HG03571 (cell line): ENCODE measurements around the gene CDKN2B.
A peak's percentile ranks its signal among the peaks of the same experiment; 100 is the strongest.
"Not testable (repeated sequence)": the region's sequence is repeated elsewhere in the genome, so short reads cannot be mapped to it uniquely, and the experiment has no call there.

Source experiments
- ATAC-seq: cut with Tn5 transposase; IDR thresholded peaks from one replicate; pipeline ENCODE4 v1.9.1; 2021; ENCODE audit not compliant: unreplicated experiment

Gene CDKN2B

GRCh38 chr9:22008717-22009505 lies at the start of gene CDKN2B:
TSS of gene CDKN2B (minus strand) at chr9:22009305. CDS start at chr9:22008953, 352 bp downstream.
- ATAC-seq = peak; percentile 87

GRCh38 chr9:22057972-22058371 lies 48.9 kb upstream of the CDKN2B start:
- not testable (repeated sequence) for ATAC-seq

GRCh38 chr9:22056402-22056801 lies 47.3 kb upstream of the CDKN2B start:
- ATAC-seq = no peak

GRCh38 chr9:22055090-22055489 lies 46.0 kb upstream of the CDKN2B start:
- ATAC-seq = no peak

GRCh38 chr9:22054529-22054928 lies 45.4 kb upstream of the CDKN2B start:
- no peak for ATAC-seq

GRCh38 chr9:22054076-22054475 lies 45.0 kb upstream of the CDKN2B start:
- no peak for ATAC-seq

- ATAC-seq = no peak
Observed at GRCh38 chr9:22053178-22053577, 44.1 kb upstream of the CDKN2B start.

GRCh38 chr9:22052376-22052945 lies 43.4 kb upstream of the CDKN2B start:
- ATAC-seq = no peak

- ATAC-seq = peak; percentile 75
Observed at GRCh38 chr9:22050924-22051323, 41.8 kb upstream of the CDKN2B start.

GRCh38 chr9:22049411-22049810 lies 40.3 kb upstream of the CDKN2B start:
- no peak for ATAC-seq

- no peak for ATAC-seq
Observed at GRCh38 chr9:22047596-22047995, 38.5 kb upstream of the CDKN2B start.

GRCh38 chr9:22046243-22046885 lies 37.3 kb upstream of the CDKN2B start:
- ATAC-seq = no peak

GRCh38 chr9:22045423-22045822 lies 36.3 kb upstream of the CDKN2B start:
- ATAC-seq = no peak

- no peak for ATAC-seq
Observed at GRCh38 chr9:22044583-22044982, 35.5 kb upstream of the CDKN2B start.

GRCh38 chr9:22043928-22044327 lies 34.8 kb upstream of the CDKN2B start:
- no peak for ATAC-seq

GRCh38 chr9:22041775-22042174 lies 32.7 kb upstream of the CDKN2B start:
- no peak for ATAC-seq

GRCh38 chr9:22041344-22041743 lies 32.2 kb upstream of the CDKN2B start:
- no peak for ATAC-seq

GRCh38 chr9:22040760-22041159 lies 31.7 kb upstream of the CDKN2B start:
- no peak for ATAC-seq

GRCh38 chr9:22039258-22039657 lies 30.2 kb upstream of the CDKN2B start:
- ATAC-seq = no peak

GRCh38 chr9:22037954-22038690 lies 29.0 kb upstream of the CDKN2B start:
- ATAC-seq = no peak

GRCh38 chr9:22036866-22037626 lies 27.9 kb upstream of the CDKN2B start:
- ATAC-seq = no peak
